Measurements from ENCODE around the gene ZWILCH.

DNA sequence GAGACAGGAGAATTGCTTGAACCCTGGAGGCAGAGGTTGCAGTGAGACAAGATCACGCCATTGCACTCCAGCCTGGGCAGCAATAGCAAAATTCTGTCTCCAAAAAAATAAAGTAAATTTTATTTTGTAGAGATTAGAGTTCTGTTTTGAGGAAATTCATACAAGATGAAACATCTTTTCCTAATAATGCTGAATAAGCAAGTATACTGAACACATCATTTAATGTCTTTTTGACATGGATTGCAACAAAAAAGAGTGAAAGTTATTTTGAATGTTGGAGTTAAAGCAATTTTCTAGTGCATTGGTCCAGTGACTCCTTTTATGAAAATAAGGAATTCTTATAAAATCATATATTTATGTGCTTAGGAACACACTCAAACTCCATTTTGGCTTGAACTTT lies 40.1 kb downstream of the ZWILCH start:
- TF ChIP-seq POLR2AphosphoS5 (IDR thresholded peaks at IDR 0.05; ENCODE audit: low read depth, low read length): no peak
- no peak for TF ChIP-seq CTCF (IDR thresholded peaks at IDR 0.05)
